ENCODE measurements around the gene FIS1.
"Not testable (repeated sequence)": the region's sequence is repeated elsewhere in the genome, so short reads cannot be mapped to it uniquely, and the experiment has no call there.

Gene FIS1

DNA sequence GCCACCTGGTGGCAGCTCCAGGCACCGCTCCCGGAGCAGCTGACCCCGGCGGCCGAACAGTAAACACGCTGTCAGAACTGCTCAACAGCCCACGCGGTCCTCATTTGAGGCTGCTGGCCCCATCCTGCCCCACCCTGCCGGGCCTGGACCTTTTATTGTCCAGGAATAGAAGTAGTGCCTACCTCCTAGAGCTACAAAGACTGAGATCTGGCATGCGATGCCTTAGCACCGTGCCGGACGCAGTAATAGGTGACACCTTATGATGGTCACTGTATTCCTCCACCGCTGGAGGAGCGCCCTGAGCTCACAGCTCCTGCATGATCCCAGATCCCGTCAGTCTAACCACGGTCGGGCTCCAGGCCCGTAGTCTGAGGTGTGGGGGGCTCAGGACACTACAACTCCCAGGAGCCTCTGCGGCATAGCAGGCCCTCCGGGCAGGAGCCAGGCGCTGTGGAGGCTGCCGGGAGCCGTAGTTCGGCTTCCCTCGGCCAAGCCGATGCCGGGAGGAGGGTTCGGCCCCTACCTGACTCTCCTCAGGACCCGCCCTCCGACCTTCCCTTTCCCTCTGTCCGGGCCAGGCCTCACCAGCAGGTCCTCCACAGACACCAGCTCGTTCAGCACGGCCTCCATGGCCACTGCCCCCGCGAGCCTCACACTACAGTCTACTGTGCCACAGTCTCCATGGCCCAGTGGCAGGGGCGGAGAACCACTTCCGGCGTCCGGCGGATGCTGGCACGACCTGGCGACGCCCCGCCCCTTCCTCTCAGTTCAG lies at the start of gene FIS1:
Gene FIS1 (minus strand): TSS at position 707 of the 772 bp plus-strand sequence. CDS start 77 bp downstream, at position 630.
- peak within 1 kb of the TSS; percentile 94 for H3K4me3 ChIP-seq (ENCODE audit: low read length)
- TF ChIP-seq, protein P1, sequence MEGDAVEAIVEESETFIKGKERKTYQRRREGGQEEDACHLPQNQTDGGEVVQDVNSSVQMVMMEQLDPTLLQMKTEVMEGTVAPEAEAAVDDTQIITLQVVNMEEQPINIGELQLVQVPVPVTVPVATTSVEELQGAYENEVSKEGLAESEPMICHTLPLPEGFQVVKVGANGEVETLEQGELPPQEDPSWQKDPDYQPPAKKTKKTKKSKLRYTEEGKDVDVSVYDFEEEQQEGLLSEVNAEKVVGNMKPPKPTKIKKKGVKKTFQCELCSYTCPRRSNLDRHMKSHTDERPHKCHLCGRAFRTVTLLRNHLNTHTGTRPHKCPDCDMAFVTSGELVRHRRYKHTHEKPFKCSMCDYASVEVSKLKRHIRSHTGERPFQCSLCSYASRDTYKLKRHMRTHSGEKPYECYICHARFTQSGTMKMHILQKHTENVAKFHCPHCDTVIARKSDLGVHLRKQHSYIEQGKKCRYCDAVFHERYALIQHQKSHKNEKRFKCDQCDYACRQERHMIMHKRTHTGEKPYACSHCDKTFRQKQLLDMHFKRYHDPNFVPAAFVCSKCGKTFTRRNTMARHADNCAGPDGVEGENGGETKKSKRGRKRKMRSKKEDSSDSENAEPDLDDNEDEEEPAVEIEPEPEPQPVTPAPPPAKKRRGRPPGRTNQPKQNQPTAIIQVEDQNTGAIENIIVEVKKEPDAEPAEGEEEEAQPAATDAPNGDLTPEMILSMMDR (conservative IDR thresholded peaks at IDR 0.05; ENCODE audit: low read depth, low read length), result peak; percentile 73
- DNase-seq (ENCODE audit: low read depth), result peak; percentile 65

DNA sequence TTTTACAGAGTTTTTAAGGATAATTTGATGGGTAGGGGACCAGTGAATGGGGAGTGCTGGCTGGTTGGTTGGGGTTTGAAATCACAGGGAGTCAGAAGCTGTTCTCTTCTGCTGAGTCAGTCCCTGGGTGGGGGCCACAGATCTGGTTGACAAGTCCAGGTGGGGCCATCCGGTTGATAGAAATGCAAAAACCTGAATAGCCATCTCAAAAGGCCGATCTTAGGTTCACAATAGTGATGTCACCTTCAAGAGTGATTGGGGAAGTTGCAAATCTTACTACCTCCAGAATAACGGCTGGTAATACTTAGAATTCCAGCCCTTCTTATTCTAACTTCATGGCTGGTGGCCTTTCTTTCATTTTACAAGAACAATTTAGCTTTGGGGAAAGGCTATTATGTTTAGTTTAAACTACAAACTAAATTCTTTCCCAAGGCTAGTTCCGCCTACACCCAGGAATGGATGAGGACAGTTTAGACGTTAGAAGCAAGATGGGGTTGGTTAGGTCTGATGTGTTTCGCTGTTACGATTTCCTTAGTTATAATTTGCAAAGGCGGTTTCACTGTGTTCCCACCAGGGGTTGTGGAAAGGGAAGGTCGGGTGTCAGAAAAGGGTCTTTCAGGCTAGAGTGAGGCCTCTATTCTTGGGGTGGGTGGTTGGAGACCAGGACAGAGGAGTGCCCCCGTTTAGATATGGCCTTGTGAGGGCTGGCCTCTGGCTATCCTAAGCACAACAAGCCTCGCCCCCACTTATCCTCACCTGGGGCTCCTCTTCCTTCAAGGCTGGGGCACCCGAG lies 49.4 kb upstream of the FIS1 start:
- DNase-seq (ENCODE audit: low read depth), result no peak
- no peak overlapping the region for H3K4me3 ChIP-seq (ENCODE audit: low read length)
- TF ChIP-seq, protein P1 (conservative IDR thresholded peaks at IDR 0.05; ENCODE audit: low read depth, low read length), result no peak

DNA sequence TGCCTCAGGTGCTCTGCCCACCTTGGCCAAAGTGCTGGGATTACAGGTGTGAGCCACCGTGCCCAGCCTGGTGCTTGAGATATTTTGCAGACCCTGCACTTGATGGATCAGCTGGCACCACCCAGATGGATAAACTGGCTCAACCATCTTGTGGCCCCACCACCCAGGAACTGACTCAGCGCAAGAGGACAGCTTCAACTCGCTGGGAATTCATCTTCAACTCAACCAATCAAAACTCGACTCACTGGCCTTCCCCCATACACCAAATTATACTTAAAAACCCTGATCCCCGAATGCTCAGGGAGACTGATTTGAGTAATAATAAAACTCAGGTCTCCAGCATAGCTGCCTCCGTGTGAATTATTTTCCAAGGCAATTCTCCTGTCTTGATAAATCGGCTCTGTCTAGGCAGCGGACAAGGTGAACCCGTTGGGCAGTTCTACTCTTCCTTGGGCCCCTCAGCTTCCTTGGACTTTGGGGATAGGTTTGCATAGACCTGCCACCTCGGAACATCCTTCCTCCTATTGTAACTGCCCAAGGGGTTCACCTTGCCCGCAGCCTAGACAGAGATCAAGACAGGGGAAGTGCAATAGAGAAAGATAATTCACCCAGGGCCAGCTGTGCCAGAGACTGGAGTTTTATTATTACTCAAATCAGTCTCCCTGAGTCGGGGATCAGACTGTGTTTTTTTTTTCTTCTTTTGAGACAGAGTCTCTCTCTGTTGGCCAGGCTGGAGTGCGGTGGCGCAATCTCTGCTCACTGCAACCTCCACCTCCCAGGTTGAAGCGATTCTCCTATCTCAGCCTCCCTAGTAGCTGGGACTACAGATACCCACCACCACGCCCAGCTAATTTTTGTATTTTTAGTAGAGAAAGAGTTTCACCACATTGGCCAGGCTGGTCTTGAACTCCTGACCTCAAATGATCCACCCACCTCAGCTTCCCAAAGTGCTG lies 48.5 kb upstream of the FIS1 start:
- H3K4me3 ChIP-seq (ENCODE audit: low read length); DNase-seq (ENCODE audit: low read depth): not testable (repeated sequence)

DNA sequence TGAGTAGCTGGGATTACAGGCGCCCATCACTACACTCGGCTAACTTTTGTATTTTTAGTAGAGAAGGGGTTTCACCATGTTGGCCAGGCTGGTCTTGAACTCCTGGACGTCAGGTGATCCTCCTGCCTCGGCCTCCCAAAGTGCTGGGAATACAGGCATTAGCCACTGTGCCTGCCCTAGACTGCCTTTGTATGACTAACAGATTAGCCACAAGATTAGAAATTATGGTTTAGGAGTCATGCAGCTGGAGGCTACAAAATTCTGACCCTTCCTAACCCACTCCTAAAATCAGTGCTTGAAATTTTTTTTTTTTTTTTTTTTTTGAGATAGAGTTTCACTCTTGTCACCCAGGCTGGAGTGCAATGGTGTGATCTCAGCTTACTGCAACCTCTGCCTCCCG lies 47.7 kb upstream of the FIS1 start:
- not testable (repeated sequence) for H3K4me3 ChIP-seq (ENCODE audit: low read length); DNase-seq (ENCODE audit: low read depth)

DNA sequence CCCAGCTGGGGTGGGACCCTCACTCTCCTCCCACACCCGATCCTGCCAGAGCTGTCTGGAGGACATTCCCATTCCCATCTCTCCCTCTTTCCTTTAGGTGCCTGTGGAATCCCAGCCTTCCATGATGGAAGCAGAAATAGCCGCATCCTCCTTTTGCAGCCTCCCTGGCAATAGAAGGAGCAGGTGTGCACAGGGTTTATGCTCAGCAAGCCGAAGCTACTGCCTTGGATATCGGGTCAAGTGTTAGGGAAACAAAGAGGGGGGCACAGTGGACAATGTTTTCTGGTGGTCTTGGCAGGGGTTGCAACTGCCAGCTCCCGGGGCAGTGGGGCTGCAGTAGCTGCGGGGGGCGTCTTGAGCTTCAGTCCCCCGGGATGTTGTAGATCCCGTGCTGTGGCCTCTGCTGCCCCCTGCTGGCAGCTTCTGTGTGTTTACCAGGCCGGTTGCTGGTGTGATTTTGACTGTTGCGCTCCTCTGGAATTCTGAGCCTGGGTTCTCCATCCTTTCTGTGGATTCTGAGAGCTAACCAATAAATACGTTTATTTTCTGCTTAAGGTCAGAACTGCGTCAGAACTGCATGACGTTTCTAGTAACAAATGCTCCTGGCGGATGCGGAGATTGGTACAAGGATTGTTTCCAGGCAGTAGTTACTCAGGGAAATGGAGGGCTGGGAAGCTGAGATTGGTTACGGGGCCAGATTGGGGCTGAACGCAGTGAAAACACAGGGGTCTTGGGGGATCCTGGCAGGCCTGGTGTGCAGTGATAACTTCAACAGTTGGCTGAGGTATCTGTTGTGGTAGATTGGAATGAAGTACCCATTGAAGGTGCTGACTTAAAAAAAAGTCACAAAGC lies 45.5 kb upstream of the FIS1 start:
- DNase-seq (ENCODE audit: low read depth), result not testable (repeated sequence)

DNA sequence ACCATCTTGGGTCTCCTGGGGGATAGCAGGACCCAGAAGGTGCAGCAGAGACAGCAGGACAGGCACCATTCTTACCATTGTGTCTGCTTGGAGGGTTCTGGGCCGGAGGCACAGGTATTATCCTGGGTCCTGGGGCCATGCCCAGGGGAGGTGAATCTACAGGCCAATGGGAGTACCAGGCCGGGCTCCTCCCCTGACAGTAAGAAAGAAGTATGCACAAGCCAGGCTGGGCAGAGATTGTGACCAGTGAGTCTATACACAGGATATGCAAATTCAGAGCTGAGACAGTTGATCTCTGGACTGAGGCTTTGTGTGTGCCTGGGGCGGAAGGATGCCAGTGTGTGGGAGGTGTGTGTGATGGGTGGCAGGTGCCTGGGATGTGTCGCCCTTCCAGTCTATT lies 44.8 kb upstream of the FIS1 start:
- not testable (repeated sequence) for DNase-seq (ENCODE audit: low read depth)

More for the DNA sequence above, 45.5 kb upstream of the FIS1 start:
- H3K4me3 ChIP-seq (ENCODE audit: low read length), result not testable (repeated sequence)
- TF ChIP-seq, protein P1 (conservative IDR thresholded peaks at IDR 0.05; ENCODE audit: low read depth, low read length), result peak; percentile 58

DNA sequence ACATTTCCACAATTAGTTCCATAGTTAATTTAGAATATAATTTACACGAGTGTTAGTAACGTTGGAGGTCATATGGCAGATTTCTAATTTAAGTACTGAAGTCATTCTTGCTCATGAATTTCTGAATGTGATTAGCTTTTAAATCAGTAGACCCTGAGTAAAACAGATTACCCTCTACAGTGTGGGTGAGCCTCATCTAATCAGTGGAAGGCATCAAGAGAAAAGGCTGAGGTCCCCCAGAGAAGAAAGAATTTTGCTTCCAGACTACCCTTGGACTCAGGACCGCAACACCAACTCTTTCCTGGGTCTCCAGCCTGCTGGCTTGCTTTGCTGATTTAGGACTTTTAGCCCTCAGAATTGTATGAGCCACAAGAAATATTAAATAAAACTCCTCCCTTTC lies 43.6 kb upstream of the FIS1 start:
- no peak overlapping the region for H3K4me3 ChIP-seq (ENCODE audit: low read length)
- TF ChIP-seq, protein P1 (conservative IDR thresholded peaks at IDR 0.05; ENCODE audit: low read depth, low read length), result no peak
- no peak for DNase-seq (ENCODE audit: low read depth)

More for the DNA sequence above, 44.8 kb upstream of the FIS1 start:
- H3K4me3 ChIP-seq (ENCODE audit: low read length), result not testable (repeated sequence)
